NCI-H1694 treated with DMSO at 0.1 percent for 48 hours (cell line): ENCODE results near the gene NARS2.

Experiments
- DNase-seq: peaks from one replicate; lab custom pipeline; 2025; lab: John Stamatoyannopoulos, UW

NARS2 gene

DNA sequence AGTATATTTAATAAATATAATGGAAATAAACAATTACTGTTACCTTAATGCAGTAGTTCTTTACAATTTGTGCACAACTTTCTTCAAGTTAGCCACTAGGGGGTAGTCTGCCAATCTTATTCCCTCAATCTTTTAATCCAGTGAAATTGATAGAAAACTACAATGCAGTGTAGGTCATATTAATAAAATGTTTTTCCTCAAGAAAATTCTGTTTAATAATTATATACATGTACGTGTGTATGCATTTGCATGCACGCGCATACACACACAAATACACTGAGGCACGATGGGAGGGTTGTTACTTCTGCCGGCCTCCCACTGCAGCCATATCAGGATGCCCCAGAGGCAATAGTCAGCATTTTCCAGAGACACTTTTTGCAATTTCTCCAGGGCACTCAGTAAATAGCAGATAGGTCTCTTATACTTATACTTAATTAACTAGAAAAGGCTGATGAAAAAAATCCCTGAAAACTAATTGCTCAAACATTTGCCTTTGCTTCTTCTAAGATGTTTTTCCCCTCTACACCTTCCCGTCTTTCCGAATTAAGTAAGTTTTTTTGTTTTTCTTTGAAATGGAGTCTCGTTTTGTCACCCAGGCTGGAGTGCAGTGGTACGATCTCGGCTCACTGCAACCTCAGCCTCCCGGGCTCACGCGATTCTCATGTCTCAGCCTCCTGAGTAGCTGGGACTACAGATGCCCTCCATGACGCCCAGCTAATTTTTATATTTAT is 160.2 kb downstream of the NARS2 start:
- no peak for DNase-seq

- no peak for DNase-seq
These were observed 166.0 kb downstream of the NARS2 start for GRCh38 chr11:78408619-78409018.

DNA sequence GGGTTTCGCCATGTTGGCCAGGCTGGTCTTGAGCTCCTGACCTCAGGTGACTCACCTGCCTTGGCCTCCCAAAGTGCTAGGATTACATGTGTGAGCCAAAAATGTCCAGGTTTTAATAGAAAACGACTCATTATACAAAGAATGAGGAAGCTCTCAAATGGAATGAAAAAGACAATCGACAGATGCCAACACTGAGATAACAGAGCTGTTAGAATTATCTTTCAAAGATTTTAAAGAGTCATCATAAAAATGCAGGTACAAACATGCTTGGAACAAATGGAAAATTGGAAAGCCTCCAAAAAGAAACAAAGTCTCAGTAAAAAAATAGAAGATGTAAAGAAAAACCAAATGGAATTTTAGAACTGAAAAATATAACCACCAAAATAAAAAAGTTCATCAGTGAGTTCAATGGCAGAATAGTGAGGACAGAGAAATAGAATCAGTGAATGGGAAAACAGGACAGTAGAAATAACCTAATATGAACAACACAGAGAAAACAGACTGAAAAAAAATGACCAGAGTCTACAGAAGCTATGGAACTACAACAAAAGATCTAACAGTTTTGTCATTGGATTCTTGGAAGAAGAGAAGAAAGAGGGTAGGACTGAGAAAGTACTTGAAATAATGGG is 168.0 kb downstream of the NARS2 start:
- no peak for DNase-seq

DNA sequence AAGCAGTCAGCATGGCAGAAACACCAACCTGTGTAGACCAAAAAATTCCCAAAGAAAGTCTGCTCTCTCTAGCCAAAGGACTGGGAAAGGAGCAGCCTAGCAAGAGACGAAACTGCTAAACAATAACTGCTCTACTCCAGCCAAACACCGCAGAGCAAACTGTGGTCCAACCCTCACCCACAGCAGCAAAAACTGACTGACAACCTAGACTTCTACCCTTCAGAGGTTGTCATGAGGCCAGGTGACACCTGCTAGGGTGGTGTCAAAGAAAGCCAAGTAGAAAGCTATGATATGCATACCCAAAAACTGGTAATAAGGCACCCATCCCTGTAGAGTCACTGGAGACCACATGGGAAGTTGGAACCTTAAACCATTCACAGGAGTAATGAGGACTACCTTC is 168.9 kb downstream of the NARS2 start:
- DNase-seq: no peak

- no peak for DNase-seq
These were observed 170.9 kb downstream of the NARS2 start for GRCh38 chr11:78403781-78404180.

GRCh38 chr11:78402847-78403246 is 171.8 kb downstream of the NARS2 start:
- DNase-seq: no peak

DNA sequence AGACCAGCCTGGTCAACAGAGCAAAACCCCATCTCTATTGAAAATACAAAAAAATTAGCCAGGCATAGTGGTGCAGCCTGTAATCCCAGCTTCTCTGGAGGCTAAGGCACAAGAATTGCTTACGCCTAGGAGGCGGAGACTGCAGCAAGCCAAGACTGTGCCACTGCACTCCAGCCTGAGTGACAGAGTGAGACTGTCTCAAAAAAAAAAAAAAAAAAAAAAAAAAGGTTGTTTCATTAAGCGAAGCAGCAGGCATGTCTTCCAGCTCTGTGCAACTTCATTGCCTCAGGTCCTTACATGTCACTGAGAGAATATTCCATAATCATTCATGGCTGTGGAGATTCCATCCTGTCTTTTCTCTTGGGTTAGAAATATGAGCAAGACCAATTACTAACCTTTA is 174.0 kb downstream of the NARS2 start:
- no peak for DNase-seq

DNA sequence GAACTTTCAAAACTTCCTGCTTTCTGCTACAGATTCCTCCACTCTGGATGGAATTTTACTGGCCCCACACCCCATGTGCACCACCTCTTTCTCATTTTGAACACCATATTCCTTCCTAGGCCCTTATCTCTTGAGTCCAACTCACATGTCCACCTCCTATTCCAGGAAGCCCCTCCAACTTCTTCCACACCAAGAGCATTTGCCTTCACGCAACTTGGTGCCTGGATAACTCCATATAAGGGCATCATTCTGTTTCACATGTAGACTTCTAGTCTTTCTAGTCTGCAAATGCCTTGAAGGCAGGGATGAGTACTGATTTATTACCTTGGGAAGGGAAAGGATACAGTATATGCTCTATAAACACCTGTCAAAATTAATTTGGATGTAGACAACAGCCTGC is 174.5 kb downstream of the NARS2 start:
- DNase-seq: no peak

GRCh38 chr11:78399136-78399535 is 175.5 kb downstream of the NARS2 start:
- no peak for DNase-seq

DNA sequence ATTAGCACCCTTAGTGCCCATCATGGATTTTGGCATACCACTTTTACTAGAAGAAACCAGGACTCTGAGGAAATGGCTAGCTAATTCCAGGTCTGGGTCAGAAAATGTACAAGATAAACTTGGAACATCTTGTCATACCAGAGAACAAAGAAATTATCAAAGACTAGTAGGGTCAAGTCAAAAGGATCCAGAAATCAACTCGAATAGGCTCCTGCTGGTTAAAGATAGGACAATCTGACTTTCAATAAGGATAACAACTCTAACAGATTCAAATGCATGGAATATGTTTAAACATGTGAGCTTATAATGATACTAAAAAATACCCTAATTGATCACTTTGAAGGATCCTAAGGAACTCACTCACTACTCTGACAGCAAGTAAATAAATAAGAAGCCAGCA is 175.9 kb downstream of the NARS2 start:
- DNase-seq: no peak

- no peak for DNase-seq
These were observed 177.3 kb downstream of the NARS2 start for GRCh38 chr11:78397398-78397797.

DNA sequence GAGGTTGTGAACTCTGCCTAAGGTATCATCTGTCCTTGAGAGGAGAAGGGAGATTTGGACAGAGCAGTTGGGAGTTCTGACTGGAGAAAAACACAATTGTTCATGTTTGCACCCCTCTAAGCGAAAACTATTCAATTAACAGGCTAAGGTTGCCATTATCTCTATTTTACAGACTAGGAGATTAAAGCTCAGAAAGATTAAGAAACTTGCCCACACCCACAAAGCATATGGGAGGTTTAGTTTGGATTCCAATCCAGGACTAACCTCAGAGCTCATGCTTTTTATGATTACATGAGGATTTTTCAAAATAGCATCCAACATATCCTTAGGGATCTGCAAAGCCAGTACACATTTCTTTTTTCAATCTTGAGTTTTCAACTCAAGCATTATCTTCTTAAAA is 179.1 kb downstream of the NARS2 start:
- DNase-seq: no peak

- DNase-seq: no peak
These were observed 181.8 kb downstream of the NARS2 start for GRCh38 chr11:78392854-78393253.

- DNase-seq: no peak
These were observed 183.2 kb downstream of the NARS2 start for GRCh38 chr11:78391424-78391823.

- no peak for DNase-seq
These were observed 183.9 kb downstream of the NARS2 start for GRCh38 chr11:78390809-78391208.

GRCh38 chr11:78386215-78386941 is 188.3 kb downstream of the NARS2 start:
- no peak for DNase-seq
